HCT116 (cell line): Measurements from ENCODE around the gene TBCC. TPM values are rescaled to one million over a fixed set of nuclear protein-coding genes. Genes with fewer than 3 reads are reported as not detected.
A peak's percentile ranks its signal among the peaks of the same experiment; 100 is the strongest.

Source experiments
- ATAC-seq: fragments of 200-7000 bp; cut with Tn5 transposase; 2 replicates; pipeline ENCODE4 v1.9.1; 2020; ENCODE audit warnings: mild to moderate bottlenecking, moderate library complexity
- BruUV-seq: library from RNA; stranded (reverse); fragments of 400-500 nt; replicated peaks from 2 replicates; lab custom pipeline; 2021; lab: Mats Ljungman, UMichigan
- CTCF ChIA-PET: fragments of 300-600 bp; sonication (Branson Sonifier 250); formaldehyde crosslinking; loops from one replicate; lab custom pipeline; 2021; ENCODE audit warnings: antibody characterized with exemption; lab: Charles Lee
- POLR2A ChIA-PET: fragments of 300-600, 350-600 bp; sonication (Branson Sonifier 250); formaldehyde crosslinking; loops from one replicate; lab custom pipeline; 2021; ENCODE audit warnings: antibody characterized with exemption; lab: Charles Lee
- RAD21 ChIA-PET, 2 experiments: fragments of 300-600 bp; sonication (Branson Sonifier 250); formaldehyde crosslinking; loops; one replicate each; lab custom pipeline; 2023; ENCODE audit warnings: low total read pairs in 2 of 2; ENCODE audit not compliant: uncharacterized antibody in 2 of 2, unreplicated experiment in 2 of 2, low non-redundant PET in 1 of 2; lab: Charles Lee
- DNase-seq: peaks from one replicate; pipeline ENCODE4 v3.0.0-alpha.2; 2010; ENCODE audit warnings: low read depth, low spot score
- H2AFZ ChIP-seq: fragments of 200-600 bp; shearing (Covaris generic), sonication (generic); 2 replicates; pipeline ENCODE4 v1.6.1; 2017; ENCODE audit warnings: low read depth, mixed run types, mixed read lengths, antibody characterized with exemption, low read length; ENCODE audit not compliant: poor library complexity, severe bottlenecking
- H3K27ac ChIP-seq: 2 replicates; pipeline ENCODE4 v1.5.1; 2012; ENCODE audit warnings: low read depth, low read length
- H3K27me3 ChIP-seq: fragments of 200-600 bp; sonication (generic); 2 replicates; pipeline ENCODE4 v1.6.1; 2016; ENCODE audit warnings: mixed run types, low read length, mixed read lengths; ENCODE audit not compliant: insufficient read depth
- H3K36me3 ChIP-seq, 2 experiments: fragments of 200-500 bp in 1 of 2; fragments of 200-600 bp in 1 of 2; sonication (Bioruptor generic) in 1 of 2; sonication (generic) in 1 of 2; 2 replicates each; pipeline versions ENCODE4 v1.5.1 to v1.6.1; 2014 to 2016; ENCODE audit warnings: low read length in 2 of 2, inconsistent platforms in 1 of 2, mixed read lengths in 1 of 2, mixed run types in 1 of 2; ENCODE audit not compliant: insufficient read depth in 2 of 2, control insufficient read depth in 1 of 2
- H3K4me1 ChIP-seq, 2 experiments: fragments of 200-600 bp in 1 of 2; sonication (generic) in 1 of 2; 2 replicates each; pipeline versions ENCODE4 v1.5.1 to v1.6.1; 2012 to 2017; ENCODE audit warnings: low read length in 2 of 2, inconsistent platforms in 1 of 2, mild to moderate bottlenecking in 1 of 2, mixed read lengths in 1 of 2, mixed run types in 1 of 2, moderate library complexity in 1 of 2; ENCODE audit not compliant: insufficient read depth in 2 of 2, control insufficient read depth in 1 of 2
- H3K4me2 ChIP-seq: fragments of 200-600 bp; sonication (generic); 2 replicates; pipeline ENCODE4 v1.6.1; 2017; ENCODE audit warnings: mixed run types, low read length, mixed read lengths
- H3K4me3 ChIP-seq, 2 experiments: fragments of 200-600 bp in 1 of 2; sonication (generic) in 1 of 2; replicated peaks in 1 of 2; 2 replicates each; pipeline ENCODE4 v1.5.1; 2011 to 2016; ENCODE audit warnings: low read length in 2 of 2, control low read depth in 1 of 2, low read depth in 1 of 2, mild to moderate bottlenecking in 1 of 2, mixed read lengths in 1 of 2, mixed run types in 1 of 2
- H3K79me2 ChIP-seq: fragments of 200-600 bp; sonication (generic); 2 replicates; pipeline ENCODE4 v1.6.1; 2017; ENCODE audit warnings: mild to moderate bottlenecking, mixed run types, low read length, moderate library complexity, mixed read lengths; ENCODE audit not compliant: insufficient read depth
- H3K9ac ChIP-seq: fragments of 200-600 bp; sonication (generic); 2 replicates; pipeline ENCODE4 v1.6.1; 2016; ENCODE audit warnings: low read length, mixed read lengths
- H3K9me2 ChIP-seq: fragments of 200-600 bp; sonication (generic), shearing (Covaris generic); 2 replicates; pipeline ENCODE4 v1.6.1; 2017; ENCODE audit warnings: mixed run types, mild to moderate bottlenecking, moderate library complexity; ENCODE audit not compliant: insufficient read depth
- H3K9me3 ChIP-seq, 2 experiments: fragments of 200-500 bp in 1 of 2; fragments of 200-600 bp in 1 of 2; sonication (Bioruptor generic) in 1 of 2; sonication (generic) in 1 of 2; 2 replicates each; pipeline ENCODE4 v1.6.1; 2014 to 2017; ENCODE audit warnings: low read length in 2 of 2, mixed read lengths in 2 of 2, inconsistent platforms in 1 of 2, low read depth in 1 of 2, mild to moderate bottlenecking in 1 of 2, mixed run types in 1 of 2, moderate library complexity in 1 of 2; ENCODE audit not compliant: control insufficient read depth in 1 of 2, insufficient read depth in 1 of 2
- H4K20me1 ChIP-seq: fragments of 200-600 bp; sonication (generic), shearing (Covaris generic); 2 replicates; pipeline ENCODE4 v1.6.1; 2017; ENCODE audit warnings: mixed run types, mild to moderate bottlenecking, moderate library complexity; ENCODE audit not compliant: insufficient read depth
- ELF1 ChIP-seq: IDR thresholded peaks from 2 replicates; pipeline ENCODE4 v1.6.1; 2012; ENCODE audit warnings: low read depth, borderline replicate concordance
- FOSL1 ChIP-seq: IDR thresholded peaks from 2 replicates; pipeline ENCODE4 v1.6.1; 2012; ENCODE audit warnings: low read depth
- JUND ChIP-seq: IDR thresholded peaks from 2 replicates; pipeline ENCODE4 v1.6.1; 2012
- MAX ChIP-seq: IDR thresholded peaks from 2 replicates; pipeline ENCODE4 v1.6.1; 2012
- POLR2AphosphoS5 ChIP-seq: IDR thresholded peaks from 2 replicates; pipeline ENCODE4 v1.6.1; 2011; ENCODE audit warnings: mild to moderate bottlenecking, low read depth, low read length, moderate library complexity
- RAD21 ChIP-seq: IDR thresholded peaks from 2 replicates; pipeline ENCODE4 v1.6.1; 2012; ENCODE audit warnings: low read depth, mild to moderate bottlenecking
- YY1 ChIP-seq: IDR thresholded peaks from 2 replicates; pipeline ENCODE4 v1.6.1; 2011; ENCODE audit warnings: low read length, low read depth, moderate library complexity, mild to moderate bottlenecking; ENCODE audit not compliant: insufficient replicate concordance; ENCODE audit errors: extremely low read depth
- intact Hi-C: fragments of 100-400 bp; cut with micrococcal nuclease; formaldehyde crosslinking; loops from 2 replicates; pipeline ENCODE4 v1.10.0; 2022
- total RNA-seq: library from RNA; stranded (reverse); gene quantifications from one replicate; pipeline ENCODE4 v1.2.1, GENCODE V29; 2021; ENCODE audit not compliant: unreplicated experiment

The TBCC gene
- total RNA-seq, 1 experiment from 2014 or later: 17.1 TPM

GRCh38 chr6:42702200-42702599 lies 43.7 kb downstream of the TBCC start:
- no TSS peak for BruUV-seq
- Histone ChIP-seq H3K4me3 (no peak overlapping the region), H3K27ac (no peak overlapping the region), H3K9me3 (no peaks in the 10 kb centered on the region), H3K36me3 (no peaks in the 10 kb centered on the region), H3K9ac (no peak overlapping the region), H3K4me1 (peaks cover 0 to 15% of the 10 kb centered on the region in 2 experiments; a peak in 2 of 4 replicates), H3K79me2 (no peaks in the 10 kb centered on the region), H3K9me2 (no peaks in the 10 kb centered on the region), H2AFZ (no peak overlapping the region), H4K20me1 (no peaks in the 10 kb centered on the region), H3K27me3 (no peaks in the 10 kb centered on the region), H3K4me2 (peak overlapping the region; percentile 43)
- TF ChIP-seq FOSL1 (peak; percentile 45; the same call in 1 of the 2 replicates), ELF1 (no peak), JUND (peak; percentile 20; the same call in 1 of the 2 replicates), RAD21 (0 out of 2 replicates have a peak, but pooled peaks have one; percentile 2)
- RAD21 ChIA-PET: no interaction called here
- ATAC-seq (peak; percentile 68), DNase-seq (peak; percentile 36)
- POLR2A ChIA-PET: no interaction called here
- CTCF ChIA-PET: no interaction called here
- intact Hi-C loops: no loop called here

- Histone ChIP-seq H3K4me3 (no peak overlapping the region), H3K79me2 (no peaks in the 10 kb centered on the region), H3K9ac (no peak overlapping the region), H3K27me3 (no peaks in the 10 kb centered on the region), H3K36me3 (no peaks in the 10 kb centered on the region), H4K20me1 (no peaks in the 10 kb centered on the region), H3K9me3 (no peaks in the 10 kb centered on the region), H3K4me2 (no peak overlapping the region), H3K4me1 (peaks cover under 1 to 22% of the 10 kb centered on the region in 2 experiments; a peak in 3 of 4 replicates), H3K27ac (no peak overlapping the region), H3K9me2 (no peaks in the 10 kb centered on the region), H2AFZ (no peak overlapping the region)
- ChIA-PET POLR2A (no interaction called here), RAD21 (no interaction called here), CTCF (no interaction called here)
- ATAC-seq: no peak
- DNase-seq: no peak
- no TSS peak for BruUV-seq
- intact Hi-C loops: no loop called here
- no peak for TF ChIP-seq POLR2AphosphoS5
- no peak for TF ChIP-seq JUND
- TF ChIP-seq MAX: no peak
- TF ChIP-seq YY1: no peak
These were observed 47.7 kb downstream of the TBCC start for GRCh38 chr6:42698217-42698616.
